OCI-LY7 (cell line): ENCODE results near the gene CUX1. TPM values are rescaled to one million over a fixed set of nuclear protein-coding genes. Genes with fewer than 3 reads are reported as not detected.

ENCODE experiments used
- BruUV-seq: library from RNA; stranded (reverse); fragments of 400-500 nt; replicated peaks from 2 replicates; lab custom pipeline; 2021; lab: Mats Ljungman, UMichigan
- CTCF ChIA-PET: fragments of 300-600 bp; sonication (Branson Sonifier 250); formaldehyde crosslinking; loops from one replicate; lab custom pipeline; 2022; ENCODE audit warnings: antibody characterized with exemption; ENCODE audit not compliant: unreplicated experiment; lab: Charles Lee
- POLR2A ChIA-PET: fragments of 300-600 bp; sonication (Branson Sonifier 250); formaldehyde crosslinking; loops from one replicate; lab custom pipeline; 2022; ENCODE audit warnings: antibody characterized with exemption; lab: Charles Lee
- DNase-seq: peaks from one replicate; pipeline ENCODE4 v3.0.0-alpha.2; 2015; ENCODE audit warnings: low spot score
- H2AFZ ChIP-seq: fragments of 200-600 bp; sonication (generic), shearing (Covaris generic); 2 replicates; pipeline ENCODE4 v1.6.1; 2014; ENCODE audit warnings: mild to moderate bottlenecking, antibody characterized with exemption, low read length, moderate library complexity
- H3K27ac ChIP-seq: fragments of 200-600 bp; sonication (generic); 2 replicates; pipeline ENCODE4 v1.5.1; 2014; ENCODE audit warnings: mixed run types, low read depth, mild to moderate bottlenecking, moderate library complexity, low read length, inconsistent platforms; ENCODE audit not compliant: poor library complexity, severe bottlenecking
- H3K36me3 ChIP-seq: fragments of 200-600 bp; sonication (generic); 2 replicates; pipeline ENCODE4 v1.6.1; 2014; ENCODE audit warnings: mild to moderate bottlenecking, antibody characterized with exemption, low read length, moderate library complexity, mixed read lengths; ENCODE audit not compliant: insufficient read depth
- H3K4me1 ChIP-seq: fragments of 200-600 bp; sonication (generic); 2 replicates; pipeline ENCODE4 v1.5.1; 2014; ENCODE audit warnings: mild to moderate bottlenecking, low read length; ENCODE audit not compliant: insufficient read depth, poor library complexity, severe bottlenecking
- H3K4me2 ChIP-seq: fragments of 200-600 bp; sonication (generic); 2 replicates; pipeline ENCODE4 v1.6.1; 2014; ENCODE audit warnings: mild to moderate bottlenecking, low read length
- H3K4me3 ChIP-seq: fragments of 200-600 bp; sonication (generic); 2 replicates; pipeline ENCODE4 v1.5.1; 2014; ENCODE audit warnings: mild to moderate bottlenecking, low read depth, low read length; ENCODE audit not compliant: poor library complexity, severe bottlenecking
- H3K79me2 ChIP-seq: fragments of 200-600 bp; sonication (generic); 2 replicates; pipeline ENCODE4 v1.6.1; 2016; ENCODE audit warnings: low read depth, mild to moderate bottlenecking, low read length, moderate library complexity, mixed read lengths; ENCODE audit not compliant: insufficient read depth
- H3K9me2 ChIP-seq: fragments of 200-600 bp; sonication (generic); 2 replicates; pipeline ENCODE4 v1.6.1; 2016; ENCODE audit warnings: mild to moderate bottlenecking, low read length, mixed read lengths; ENCODE audit not compliant: insufficient read depth
- H3K9me3 ChIP-seq: fragments of 200-600 bp; sonication (generic); 2 replicates; pipeline ENCODE4 v1.6.1; 2014; ENCODE audit warnings: mild to moderate bottlenecking, mixed run types, low read length, mixed read lengths
- H4K20me1 ChIP-seq: fragments of 200-600 bp; sonication (generic); 2 replicates; pipeline ENCODE4 v1.6.1; 2014; ENCODE audit warnings: mild to moderate bottlenecking, antibody characterized with exemption, low read length, moderate library complexity, mixed read lengths; ENCODE audit not compliant: insufficient read depth
- CTCF ChIP-seq: fragments of 200-600 bp; sonication (generic); conservative IDR thresholded peaks from 2 replicates; pipeline ENCODE4 v1.5.1; 2014; ENCODE audit warnings: mild to moderate bottlenecking, antibody characterized with exemption, low read length, moderate library complexity, mixed read lengths
- EZH2phosphoT487 ChIP-seq: fragments of 200-600 bp; sonication (generic); IDR thresholded peaks from 2 replicates; pipeline ENCODE4 v1.6.1; 2018; ENCODE audit warnings: low read depth, borderline replicate concordance, mild to moderate bottlenecking, mixed run types, antibody characterized with exemption, low read length, moderate library complexity, mixed read lengths
- intact Hi-C: fragments of 100-400 bp; cut with micrococcal nuclease; formaldehyde crosslinking; loops from one replicate; pipeline ENCODE4 v1.10.0; 2022; ENCODE audit not compliant: unreplicated experiment
- total RNA-seq, 2 experiments: library from RNA; depleted of rRNA in 1 of 2; stranded (reverse); fragments of >200 nt in 1 of 2; shearing (Covaris generic) in 1 of 2; gene quantifications; 2 replicates each; pipeline ENCODE4 v1.2.3, GENCODE V29; 2014 to 2022

The CUX1 gene
- total RNA-seq, 2 experiments from 2014 or later = 143 to 199 TPM

- Histone ChIP-seq H3K9me2 (no peaks in the 10 kb centered on the region), H3K36me3 (peaks cover 41% of the 10 kb centered on the region), H3K79me2 (peaks cover 96% of the 10 kb centered on the region), H3K27ac (peak overlapping the region; percentile 82), H3K4me1 (peaks cover 100% of the 10 kb centered on the region), H3K4me2 (peak overlapping the region; percentile 64), H2AFZ (no peak overlapping the region), H4K20me1 (peaks cover 29% of the 10 kb centered on the region; the same call in 1 of the 2 replicates), H3K4me3 (peak overlapping the region; percentile 20), H3K9me3 (no peaks in the 10 kb centered on the region)
- POLR2A ChIA-PET = interaction anchor here (0.5 to 1.1 kb wide), 5 partner anchors 33 to 1376 kb away, joined by 3 to 7 read pairs (median 4); no protein-coding TSS in a partner anchor
- intact Hi-C loops = loop anchor here (5.0 kb wide), 2 partner anchors 96 to 119 kb away; partner anchors contain the start of gene CUX1
- peak; percentile 27 for DNase-seq
- CTCF ChIA-PET = no interaction called here
- TF ChIP-seq CTCF (no peak), EZH2phosphoT487 (no peak)
- BruUV-seq = no TSS peak
Measured at GRCh38 chr7:101936611-101937231, 119.3 kb downstream of the CUX1 start.

GRCh38 chr7:101937717-101938514 is 120.5 kb downstream of the CUX1 start:
- Histone ChIP-seq H3K9me2 (no peaks in the 10 kb centered on the region), H3K4me3 (no peak overlapping the region), H3K79me2 (peaks cover 96% of the 10 kb centered on the region), H3K27ac (peak overlapping the region; percentile 82), H3K9me3 (no peaks in the 10 kb centered on the region), H3K4me2 (no peak overlapping the region), H2AFZ (no peak overlapping the region), H4K20me1 (peaks cover 23% of the 10 kb centered on the region; the same call in 1 of the 2 replicates), H3K36me3 (peaks cover 43% of the 10 kb centered on the region), H3K4me1 (peaks cover 99% of the 10 kb centered on the region)
- CTCF ChIA-PET = no interaction called here
- no peak for DNase-seq
- TF ChIP-seq EZH2phosphoT487 (no peak), CTCF (no peak)
- POLR2A ChIA-PET = interaction anchor here (0.6 to 1.5 kb wide), 5 partner anchors 12 to 1048 kb away, joined by 3 to 6 read pairs (median 3); partner anchors contain the start of gene UFSP1
- intact Hi-C loops = loop anchor here (5.0 kb wide), 2 partner anchors 94 to 121 kb away; partner anchors contain the start of gene CUX1
- BruUV-seq = no TSS peak
